ENCODE measurements around the gene HTR2B.
"Not testable (repeated sequence)": the region's sequence is repeated elsewhere in the genome, so short reads cannot be mapped to it uniquely, and the experiment has no call there.

Gene HTR2B

GRCh38 chr2:231068525-231069222 is 56.2 kb downstream of the HTR2B start:
- Histone ChIP-seq H3K4me1 (peaks cover 17% of the 10 kb centered on the region), H3K4me3 (ENCODE audit: low read depth, low read length) (no peak overlapping the region), H3K27me3 (ENCODE audit: control insufficient read depth, insufficient read depth, low read length) (no peaks in the 10 kb centered on the region), H3K9me3 (ENCODE audit: control insufficient read depth, low read length) (no peaks in the 10 kb centered on the region), H2AFZ (no peak overlapping the region), H3K79me2 (peaks cover 3% of the 10 kb centered on the region), H3K27ac (peak overlapping the region; percentile 67), H3K9ac (no peak overlapping the region), H3K36me3 (ENCODE audit: control insufficient read depth, insufficient read depth, low read length) (no peaks in the 10 kb centered on the region), H3K4me2 (ENCODE audit: low read length) (peak overlapping the region; percentile 29)
- no peak for TF ChIP-seq CTCF (IDR thresholded peaks at IDR 0.05)

DNA sequence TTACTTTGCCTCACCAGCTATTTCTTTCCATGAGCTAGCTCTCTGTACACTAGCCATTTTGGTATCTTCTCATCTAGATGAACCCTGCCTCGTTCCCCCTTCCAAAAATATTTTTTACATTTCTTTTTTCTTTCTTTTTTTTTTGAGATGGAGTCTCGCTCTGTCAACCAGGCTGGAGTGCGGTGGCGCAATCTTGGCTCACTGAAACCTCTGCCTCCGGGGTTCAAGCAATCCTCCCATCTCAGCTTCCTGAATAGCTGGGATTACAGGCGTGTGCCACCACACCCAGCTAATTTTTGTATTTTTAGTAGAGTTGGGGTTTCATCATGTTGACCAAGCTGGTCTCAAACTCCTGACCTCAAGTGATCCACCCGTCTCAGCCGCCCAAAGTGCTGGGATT is 57.3 kb downstream of the HTR2B start:
- not testable (repeated sequence) for H3K4me2 ChIP-seq (ENCODE audit: low read length); H3K4me3 ChIP-seq (ENCODE audit: low read depth, low read length); H3K36me3 ChIP-seq (ENCODE audit: control insufficient read depth, insufficient read depth, low read length); H2AFZ ChIP-seq; H3K9me3 ChIP-seq (ENCODE audit: control insufficient read depth, low read length); H3K79me2 ChIP-seq; H3K9ac ChIP-seq; H3K27me3 ChIP-seq (ENCODE audit: control insufficient read depth, insufficient read depth, low read length)
- Histone ChIP-seq H3K27ac (peak overlapping the region; percentile 67), H3K4me1 (peaks cover 17% of the 10 kb centered on the region)

DNA sequence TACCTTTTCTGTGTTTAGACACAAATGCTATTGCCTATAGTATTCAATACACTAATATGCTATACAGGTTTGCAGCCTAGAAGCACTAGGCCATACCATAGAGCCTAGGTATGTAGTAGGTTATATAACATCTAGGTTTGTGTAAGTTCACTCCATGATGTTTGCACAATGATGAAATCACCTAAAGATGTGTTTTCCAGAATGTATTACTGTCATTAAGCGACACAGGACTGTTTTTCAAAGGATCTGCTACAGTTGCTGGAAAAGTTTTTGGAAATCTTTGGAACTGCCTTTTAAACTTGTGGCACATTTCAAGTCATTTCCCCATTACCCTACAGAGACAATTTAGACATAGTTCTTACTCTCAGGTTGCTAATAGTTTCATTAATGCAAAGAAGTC is 58.9 kb downstream of the HTR2B start:
- Histone ChIP-seq H3K4me1 (peaks cover 7% of the 10 kb centered on the region), H3K27me3 (ENCODE audit: control insufficient read depth, insufficient read depth, low read length) (no peaks in the 10 kb centered on the region), H3K9ac (no peak overlapping the region), H3K79me2 (peaks cover 3% of the 10 kb centered on the region), H2AFZ (no peak overlapping the region), H3K27ac (no peak overlapping the region), H3K9me3 (ENCODE audit: control insufficient read depth, low read length) (no peaks in the 10 kb centered on the region), H3K4me2 (ENCODE audit: low read length) (no peak overlapping the region), H3K36me3 (ENCODE audit: control insufficient read depth, insufficient read depth, low read length) (no peaks in the 10 kb centered on the region), H3K4me3 (ENCODE audit: low read depth, low read length) (no peak overlapping the region)
- TF ChIP-seq CTCF (IDR thresholded peaks at IDR 0.05): no peak

DNA sequence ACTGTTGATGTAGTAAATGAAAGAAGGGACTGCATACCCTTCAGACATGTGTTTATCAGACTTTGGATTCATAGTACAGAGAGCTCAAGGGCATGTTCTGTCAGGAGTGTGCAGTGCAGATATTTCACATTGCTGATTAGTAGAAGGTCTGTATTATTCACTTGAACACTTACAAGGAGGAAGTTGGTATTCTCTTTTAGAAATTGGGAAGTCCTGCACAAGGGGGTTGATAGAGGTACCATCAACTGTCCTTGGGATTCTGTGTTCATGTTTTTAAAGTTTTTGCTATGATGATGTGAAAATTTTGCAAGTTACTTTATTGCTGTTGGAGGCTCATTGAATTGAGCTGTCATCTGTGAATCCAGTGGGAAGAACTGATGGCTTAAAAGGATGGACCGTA is 61.5 kb downstream of the HTR2B start:
- Histone ChIP-seq H3K79me2 (peaks cover 12% of the 10 kb centered on the region), H3K4me3 (ENCODE audit: low read depth, low read length) (no peak overlapping the region), H3K4me1 (peaks cover 14% of the 10 kb centered on the region), H3K27ac (no peak overlapping the region), H2AFZ (no peak overlapping the region), H3K36me3 (ENCODE audit: control insufficient read depth, insufficient read depth, low read length) (no peaks in the 10 kb centered on the region), H3K27me3 (ENCODE audit: control insufficient read depth, insufficient read depth, low read length) (no peaks in the 10 kb centered on the region), H3K4me2 (ENCODE audit: low read length) (no peak overlapping the region), H3K9ac (no peak overlapping the region), H3K9me3 (ENCODE audit: control insufficient read depth, low read length) (no peaks in the 10 kb centered on the region)
- TF ChIP-seq CTCF (IDR thresholded peaks at IDR 0.05): no peak

GRCh38 chr2:231062776-231063175 is 62.1 kb downstream of the HTR2B start:
- peaks cover 18% of the 10 kb centered on the region for H3K79me2 ChIP-seq
- H3K27ac ChIP-seq: no peak overlapping the region
- H3K4me3 ChIP-seq (ENCODE audit: low read depth, low read length): no peak overlapping the region
- H2AFZ ChIP-seq: no peak overlapping the region
- H3K4me1 ChIP-seq: peaks cover 15% of the 10 kb centered on the region
- H3K4me2 ChIP-seq (ENCODE audit: low read length): no peak overlapping the region
- H3K9ac ChIP-seq: no peak overlapping the region
- no peaks in the 10 kb centered on the region for H3K9me3 ChIP-seq (ENCODE audit: control insufficient read depth, low read length)
- no peaks in the 10 kb centered on the region for H3K27me3 ChIP-seq (ENCODE audit: control insufficient read depth, insufficient read depth, low read length)
- TF ChIP-seq CTCF (IDR thresholded peaks at IDR 0.05): no peak
- no peaks in the 10 kb centered on the region for H3K36me3 ChIP-seq (ENCODE audit: control insufficient read depth, insufficient read depth, low read length)
